DMS153 treated with DMSO at 0.1 percent for 48 hours (cell line): ENCODE results near the gene AUP1.

Experiments
- DNase-seq: peaks from one replicate; lab custom pipeline; 2025; ENCODE audit not compliant: unreplicated experiment; lab: John Stamatoyannopoulos, UW

The AUP1 gene

GRCh38 chr2:74514368-74515270 is 14.9 kb downstream of the AUP1 start, which contains the start of gene TLX2:
TLX2 (plus strand) TSS chr2:74514450; CDS start chr2:74514807, 357 bp downstream.
- no peak for DNase-seq

GRCh38 chr2:74513605-74514367 is 15.7 kb downstream of the AUP1 start:
- DNase-seq = no peak

- no peak for DNase-seq
Observed at GRCh38 chr2:74512744-74513604, 16.5 kb downstream of the AUP1 start.

- no peak for DNase-seq
Observed at GRCh38 chr2:74511104-74511989, 18.2 kb downstream of the AUP1 start.

- DNase-seq = no peak
Observed at GRCh38 chr2:74510272-74510671, 19.2 kb downstream of the AUP1 start.

GRCh38 chr2:74507926-74508520 is 21.5 kb downstream of the AUP1 start:
- no peak for DNase-seq

GRCh38 chr2:74507145-74507925 is 22.2 kb downstream of the AUP1 start, which contains the start of gene PCGF1:
PCGF1 (minus strand) TSS chr2:74507695; CDS start chr2:74507668, 27 bp downstream.
- peak; percentile 94 for DNase-seq

- DNase-seq = no peak
Observed at GRCh38 chr2:74505448-74506246, 23.9 kb downstream of the AUP1 start.

- DNase-seq = no peak
Observed at GRCh38 chr2:74504591-74504990, 24.9 kb downstream of the AUP1 start.

GRCh38 chr2:74503506-74504475 is 25.7 kb downstream of the AUP1 start:
- DNase-seq = no peak

- no peak for DNase-seq
Observed at GRCh38 chr2:74502720-74503505, 26.6 kb downstream of the AUP1 start.

GRCh38 chr2:74502147-74502719 is 27.3 kb downstream of the AUP1 start:
- DNase-seq = no peak

GRCh38 chr2:74501335-74502071 is 28.0 kb downstream of the AUP1 start:
- DNase-seq = no peak

GRCh38 chr2:74500578-74500946 is 28.9 kb downstream of the AUP1 start:
- no peak for DNase-seq

GRCh38 chr2:74499940-74500577 is 29.4 kb downstream of the AUP1 start:
- DNase-seq = no peak
